M059J (cell line): ENCODE data around the gene LRRC4C. TPM values are rescaled to one million over a fixed set of nuclear protein-coding genes. Genes with fewer than 3 reads are reported as not detected.
"Not testable (repeated sequence)": the region's sequence is repeated elsewhere in the genome, so short reads cannot be mapped to it uniquely, and the experiment has no call there.

ENCODE experiments used
- DNase-seq: peaks from one replicate; pipeline ENCODE4 v3.0.0-alpha.2; 2012; ENCODE audit warnings: low read depth
- total RNA-seq: library from RNA; depleted of rRNA; stranded (reverse); fragments of >200 nt; shearing (Covaris generic); gene quantifications from 2 replicates; pipeline ENCODE4 v1.2.3, GENCODE V29; 2014

Gene LRRC4C
- total RNA-seq, 1 experiment from 2014 or later: 0.17 TPM

DNA sequence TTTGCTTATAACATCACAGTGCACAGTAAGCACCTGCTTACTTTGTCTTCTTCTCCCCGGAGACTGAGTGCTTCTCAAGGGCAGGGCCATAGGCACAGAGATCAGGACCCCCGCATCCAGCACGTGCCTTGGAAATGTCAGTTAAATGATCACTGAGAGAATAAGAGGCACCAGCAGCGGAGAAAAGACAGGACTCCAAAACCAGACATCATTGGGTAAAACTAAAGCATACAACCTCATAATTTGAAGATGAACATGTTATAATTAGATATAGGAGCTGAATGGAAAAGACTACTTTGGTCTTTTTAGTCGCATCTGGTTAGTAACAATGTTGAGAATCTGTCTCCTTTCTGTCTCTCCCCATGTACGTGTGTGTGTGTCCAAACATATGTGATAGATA, 1279.9 kb downstream of the LRRC4C start:
- DNase-seq: no peak

DNA sequence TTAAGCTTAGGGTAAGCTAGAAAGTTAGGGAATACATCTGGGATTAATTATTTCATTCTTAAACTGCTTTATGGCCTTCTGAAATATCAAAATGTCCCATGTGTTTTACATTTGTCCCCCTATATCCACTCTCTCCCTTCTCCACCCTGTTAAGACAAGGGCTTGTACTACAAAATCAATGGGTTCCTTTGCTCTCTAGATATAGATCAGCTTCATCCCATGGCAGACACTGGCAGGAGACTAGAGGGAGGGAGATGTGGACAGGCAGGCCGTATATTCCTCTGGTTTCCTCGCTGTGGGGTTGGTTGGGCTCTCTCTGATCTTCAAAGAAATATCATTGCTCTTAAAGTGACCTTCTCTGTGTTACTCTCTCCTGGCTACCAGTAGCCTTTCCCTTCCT, 1281.0 kb downstream of the LRRC4C start:
- DNase-seq: no peak

DNA sequence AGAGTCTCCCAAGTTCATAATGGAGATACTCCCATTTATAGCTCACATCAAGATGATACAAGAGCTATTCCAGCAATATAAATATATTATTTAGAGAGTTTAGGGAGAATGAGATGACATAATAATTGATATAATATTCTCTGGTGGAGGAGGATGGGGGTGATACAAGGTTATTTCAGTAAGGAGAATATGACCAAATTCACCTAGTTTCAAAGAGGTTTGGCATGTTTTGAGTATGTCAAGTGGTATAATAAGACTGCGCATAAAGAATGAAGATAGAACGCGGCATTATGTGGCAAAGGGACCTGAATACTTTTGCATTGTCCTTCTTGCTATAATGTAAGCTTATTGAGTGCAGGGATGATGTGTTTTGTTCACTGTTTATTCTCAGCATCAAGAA, 1283.5 kb downstream of the LRRC4C start:
- no peak for DNase-seq

DNA sequence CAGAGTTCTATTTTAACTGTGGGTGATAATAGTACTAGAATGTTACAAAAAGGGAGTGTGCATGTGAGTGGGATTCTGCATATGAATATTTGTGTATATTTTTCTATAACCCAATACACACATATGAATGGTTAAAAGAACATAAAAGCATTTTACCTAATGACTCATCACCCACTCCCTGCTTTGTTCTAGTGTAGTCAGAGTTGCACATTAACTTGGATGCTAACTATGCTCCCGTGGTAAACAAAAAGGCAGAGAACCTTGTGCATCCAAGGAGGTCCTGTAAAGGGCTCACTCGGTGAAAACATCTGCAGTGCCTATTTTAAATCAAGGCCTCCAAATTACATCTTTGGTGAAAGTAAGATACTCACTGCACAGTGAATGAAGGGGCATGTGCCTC, 1289.4 kb downstream of the LRRC4C start:
- no peak for DNase-seq

DNA sequence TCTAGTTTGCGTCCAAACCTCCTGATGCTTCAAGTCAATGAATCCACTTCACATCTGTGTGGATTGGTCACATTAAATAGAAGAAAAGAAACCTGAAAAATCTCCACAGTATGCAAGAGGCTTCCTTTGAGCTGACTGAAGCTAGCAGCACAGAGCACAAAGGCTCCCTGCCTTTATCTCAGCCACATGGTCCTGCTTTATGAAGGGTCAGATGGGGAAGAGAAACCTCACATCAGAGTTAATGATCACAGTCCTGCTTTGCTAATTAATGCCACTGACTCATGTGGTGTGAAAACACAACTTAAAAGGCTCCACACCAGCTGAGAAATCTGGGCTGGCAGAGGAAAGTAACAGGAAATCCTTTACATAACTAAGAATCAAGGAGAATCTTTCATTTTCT, 1291.0 kb downstream of the LRRC4C start:
- no peak for DNase-seq

DNA sequence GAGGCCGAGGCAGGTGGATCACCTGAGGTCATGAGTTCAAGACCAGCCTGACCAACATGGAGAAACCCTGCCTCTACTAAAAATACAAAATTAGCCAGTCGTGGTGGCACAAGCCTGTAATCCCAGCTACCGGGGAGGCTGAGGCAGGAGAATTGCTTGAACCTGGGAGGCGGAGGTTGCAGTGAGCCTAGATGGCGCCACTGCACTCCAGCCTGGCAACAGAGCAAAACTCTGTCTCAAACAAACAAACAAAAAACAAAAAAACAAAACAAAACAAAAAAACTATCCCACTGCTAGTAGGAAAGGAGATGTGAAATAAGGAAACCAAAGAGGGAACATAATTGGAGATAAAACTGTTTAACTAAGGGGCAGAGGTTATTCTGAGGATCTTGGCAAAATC, 1291.6 kb downstream of the LRRC4C start:
- not testable (repeated sequence) for DNase-seq

DNA sequence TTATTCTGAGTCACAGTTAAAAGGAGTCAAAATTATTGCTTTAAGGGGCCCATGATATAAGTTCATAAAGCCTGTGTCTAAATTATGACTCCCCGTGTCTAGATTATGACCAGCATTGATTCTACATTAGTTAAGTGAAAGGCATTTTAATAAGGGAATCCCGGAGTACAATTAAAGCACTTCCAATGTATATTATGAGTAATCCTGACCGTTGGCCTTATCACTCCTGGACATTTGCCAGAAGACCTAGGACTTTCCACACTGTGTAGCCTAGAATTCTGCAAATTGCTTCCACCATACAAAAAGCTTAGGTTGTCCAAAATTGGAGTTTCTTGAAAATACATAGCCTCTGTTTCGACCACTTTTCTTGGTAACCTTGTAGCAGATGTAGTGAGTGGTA, 1292.6 kb downstream of the LRRC4C start:
- peak; percentile 20 for DNase-seq

DNA sequence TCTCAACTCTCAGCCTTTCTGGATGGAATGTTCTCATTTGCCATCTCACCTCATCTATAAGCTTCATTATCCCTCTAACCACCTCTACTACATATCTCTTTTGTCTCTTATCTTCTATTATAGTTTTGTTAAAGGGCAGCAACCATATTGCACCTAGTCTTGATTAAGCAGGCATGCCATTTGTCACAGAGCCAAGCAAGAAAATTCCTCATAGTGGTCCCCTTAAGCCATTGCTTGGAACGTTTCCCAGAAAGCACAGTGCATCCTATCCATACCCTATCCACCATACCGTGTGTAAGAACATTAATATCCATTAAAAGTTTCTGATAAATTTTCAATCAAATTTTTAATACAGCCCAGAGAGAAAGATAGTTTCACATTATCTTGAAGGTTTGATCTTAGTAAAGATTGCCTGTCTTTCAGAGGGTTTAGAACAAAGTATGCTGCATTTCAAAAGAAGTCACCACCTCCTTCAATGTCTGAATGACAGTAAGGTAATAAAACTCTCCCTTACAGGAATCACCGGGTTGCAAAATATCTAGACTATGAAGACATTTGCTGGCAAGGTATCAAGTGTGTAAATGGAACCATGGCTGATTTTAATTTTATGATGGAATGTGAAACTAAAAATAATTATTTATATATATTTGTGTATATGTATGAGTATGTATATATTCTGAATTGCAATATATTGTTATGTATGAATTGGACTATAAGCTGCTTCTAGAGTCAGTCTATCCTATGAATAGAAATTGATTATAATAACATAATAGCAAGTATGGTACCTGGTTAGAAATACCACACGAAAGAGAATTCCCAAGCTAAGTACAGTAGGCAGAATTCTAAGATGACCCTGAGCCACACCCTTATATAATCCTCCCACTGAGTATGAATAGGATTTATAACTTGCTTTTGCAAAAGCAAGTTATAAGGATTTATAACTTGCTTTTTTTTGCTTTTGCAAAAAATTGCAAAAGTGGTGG, 1296.3 kb downstream of the LRRC4C start:
- DNase-seq: no peak

DNA sequence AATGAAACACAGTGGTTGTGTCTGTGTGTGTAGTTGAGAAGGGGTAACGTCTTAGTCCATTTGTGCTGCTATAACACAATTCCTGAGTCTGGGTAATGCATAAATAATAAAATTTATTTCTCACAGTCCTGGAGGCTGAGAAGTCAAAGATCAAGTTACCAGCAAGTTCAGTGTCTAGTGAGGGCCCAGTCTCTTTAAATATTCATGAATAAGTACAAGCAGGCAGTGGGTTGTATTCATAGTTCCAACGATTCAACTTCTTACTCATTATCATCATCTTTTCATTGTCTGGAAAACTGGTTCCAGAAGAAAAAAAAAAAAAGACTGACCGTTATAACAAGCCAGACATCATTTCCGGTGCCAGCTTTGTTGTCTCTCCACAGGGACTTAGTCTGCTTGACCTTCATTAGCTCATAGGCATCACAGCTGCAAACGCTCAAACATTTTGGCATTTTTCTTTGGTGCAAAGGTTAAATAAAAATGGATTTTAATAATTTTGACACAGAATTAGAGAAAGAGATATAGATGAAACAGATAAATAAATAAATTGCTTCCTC, 1297.5 kb downstream of the LRRC4C start:
- DNase-seq: no peak

DNA sequence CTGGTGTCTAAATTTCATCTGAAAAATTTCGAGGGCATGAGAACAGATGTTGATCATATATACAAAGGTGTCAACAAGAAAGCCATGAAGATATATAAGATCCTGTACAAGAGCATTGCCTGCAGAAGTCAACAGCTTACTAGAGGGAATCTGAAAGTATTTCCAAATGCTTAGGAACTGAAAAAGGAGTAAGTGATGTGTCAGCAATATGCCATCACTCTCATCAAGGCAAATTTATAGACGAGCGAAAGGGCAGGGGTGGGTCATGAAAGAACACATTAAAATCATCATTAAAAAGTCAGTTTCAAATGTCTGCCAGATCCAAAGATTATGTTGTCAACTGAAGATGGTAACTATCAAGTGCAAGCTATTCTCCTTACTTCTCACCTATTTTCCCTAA, 1299.0 kb downstream of the LRRC4C start:
- no peak for DNase-seq

DNA sequence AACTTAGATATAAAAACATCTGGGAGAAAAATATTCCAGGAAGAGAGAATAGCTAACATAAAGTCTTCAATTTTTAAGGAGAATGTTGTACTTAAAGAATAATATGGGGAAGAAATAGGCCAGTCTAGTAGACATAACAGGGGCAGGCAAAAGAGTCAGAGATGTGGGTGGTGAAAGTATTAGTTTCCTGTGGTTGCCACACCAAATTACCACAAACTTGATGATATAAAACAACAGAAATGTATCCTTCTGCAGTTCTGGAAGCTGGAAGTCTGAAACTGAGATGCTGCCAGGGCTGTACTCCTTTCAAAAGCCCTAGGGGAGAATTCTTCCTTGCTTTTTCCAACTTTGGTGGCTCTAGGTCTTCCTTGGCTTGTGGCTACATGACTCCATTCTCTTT, 1309.7 kb downstream of the LRRC4C start:
- peak; percentile 19 for DNase-seq

DNA sequence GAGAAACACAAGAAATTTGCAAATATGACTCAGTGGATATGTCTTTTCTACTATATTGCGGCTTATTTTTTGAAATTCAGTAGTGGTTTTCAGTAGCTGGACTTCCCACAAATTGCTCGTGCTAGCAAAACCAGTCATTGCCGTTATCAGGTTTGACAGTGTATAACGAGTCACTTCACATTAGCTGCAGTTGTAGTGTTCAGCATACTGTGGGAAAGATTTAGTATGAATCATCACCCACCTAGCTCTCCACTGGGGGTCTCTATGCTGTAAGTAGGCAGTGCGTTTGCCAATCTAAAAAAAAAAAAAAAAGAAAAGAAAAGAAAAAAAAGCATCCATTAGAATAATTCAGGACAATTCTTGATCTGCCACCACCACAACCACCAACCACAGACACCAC, 1318.9 kb downstream of the LRRC4C start:
- DNase-seq: peak; percentile 37

DNA sequence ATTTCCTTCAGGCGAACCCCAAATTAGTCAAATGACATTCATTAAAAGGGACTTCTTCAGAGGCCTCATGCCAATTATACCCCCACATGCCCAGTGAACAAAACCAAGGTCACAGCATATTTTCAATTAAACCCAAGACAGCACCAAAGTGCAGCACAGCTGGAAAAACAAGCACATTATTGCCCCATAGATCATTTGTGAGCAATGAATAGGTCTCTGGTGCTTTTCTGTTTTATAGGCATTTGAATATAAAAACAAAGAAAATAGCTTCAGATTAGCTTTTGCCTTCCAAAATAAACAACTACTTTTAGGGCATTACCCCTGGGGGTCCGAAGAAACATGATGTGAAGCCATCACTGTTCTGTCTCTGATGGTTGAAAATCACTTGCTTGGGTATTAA, 1319.9 kb downstream of the LRRC4C start:
- no peak for DNase-seq

DNA sequence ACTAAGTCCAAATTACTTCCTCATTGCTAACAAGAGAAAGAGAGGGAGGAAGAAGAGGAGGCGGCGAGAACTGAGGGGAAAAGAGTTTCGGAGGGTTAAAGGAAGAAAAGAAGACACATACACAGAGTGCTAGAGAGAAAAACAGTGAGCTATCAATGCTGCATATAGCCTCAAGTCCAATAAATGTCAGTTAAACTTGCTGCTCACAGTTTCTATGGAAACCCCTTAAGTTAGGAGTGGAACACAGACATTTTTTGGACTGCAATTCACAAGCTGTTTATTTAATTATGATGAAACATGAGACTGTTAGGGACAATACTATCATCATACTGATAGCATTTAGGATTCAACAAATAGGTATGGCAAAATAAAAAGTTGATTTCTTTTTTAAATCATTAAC, 1320.4 kb downstream of the LRRC4C start:
- no peak for DNase-seq

DNA sequence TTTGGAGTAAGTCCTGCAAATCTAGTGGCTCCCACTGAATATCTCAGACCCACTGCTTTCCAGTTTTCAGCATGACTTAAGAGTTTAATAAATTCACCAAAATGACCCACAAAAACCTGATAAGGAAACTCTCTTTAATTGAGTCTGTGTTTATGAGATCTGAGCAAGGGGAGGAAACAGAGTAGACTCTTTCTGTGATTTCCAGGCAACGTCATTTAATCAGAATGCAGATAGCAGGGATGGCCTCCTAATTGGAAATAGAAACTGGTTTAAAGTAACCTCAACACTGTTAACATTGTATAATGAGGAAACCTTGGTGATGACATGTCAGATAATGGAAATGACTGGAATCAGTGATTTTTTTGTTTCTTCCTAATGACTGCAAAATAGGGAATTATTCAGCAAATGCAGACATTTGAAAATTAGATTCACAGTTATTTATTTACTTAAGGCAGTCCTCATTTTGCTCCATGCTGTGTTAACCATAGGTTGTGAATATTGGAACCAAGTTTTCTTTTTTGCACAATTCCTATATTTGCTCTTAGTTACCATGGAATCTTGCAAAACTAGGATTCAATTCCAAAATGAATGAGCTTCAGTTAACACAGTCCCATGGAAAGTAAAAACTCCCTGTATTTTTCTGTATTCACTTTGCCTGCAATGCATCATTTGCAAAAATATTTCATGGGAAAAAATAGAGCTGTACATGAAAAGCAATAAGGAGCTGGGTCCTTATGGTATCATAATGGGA, 1324.5 kb downstream of the LRRC4C start:
- DNase-seq: peak; percentile 15

DNA sequence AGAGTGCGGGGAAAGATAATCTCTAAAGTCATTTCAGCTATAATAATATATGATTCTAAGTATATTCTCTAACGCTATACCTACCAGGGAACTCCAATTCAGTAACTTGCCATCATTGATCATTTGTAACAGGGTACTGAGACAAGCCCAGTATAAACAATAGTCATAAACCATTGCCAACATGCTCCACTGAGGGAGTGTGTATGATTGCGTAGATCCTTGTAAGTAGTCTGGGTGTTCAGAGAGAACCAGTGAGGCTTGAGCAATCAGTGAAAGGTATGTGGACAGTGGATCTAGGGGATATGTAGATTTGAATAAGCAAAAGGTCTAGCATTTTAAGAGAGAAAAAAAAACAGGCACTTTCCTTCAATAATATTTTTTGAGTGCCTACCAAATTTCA, 1326.0 kb downstream of the LRRC4C start:
- DNase-seq: no peak

DNA sequence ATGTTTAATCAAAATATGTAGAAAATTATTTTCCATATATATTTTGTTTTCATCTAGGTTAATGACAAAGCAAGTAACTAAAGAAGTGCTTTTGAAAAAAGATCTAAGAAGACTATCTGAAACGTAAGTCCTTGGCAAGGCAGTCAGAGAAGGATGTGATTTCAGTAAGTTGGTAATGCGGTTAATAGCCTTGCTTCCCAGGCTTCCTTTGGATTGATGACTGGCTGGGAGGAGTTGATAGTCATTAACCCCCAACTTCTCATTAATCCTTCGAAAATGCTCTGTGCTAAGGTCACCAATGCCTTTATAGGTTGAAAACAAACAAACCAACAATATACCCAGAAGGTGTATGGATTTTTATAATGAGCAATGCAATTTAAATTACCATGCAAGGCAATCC, 1326.5 kb downstream of the LRRC4C start:
- no peak for DNase-seq

DNA sequence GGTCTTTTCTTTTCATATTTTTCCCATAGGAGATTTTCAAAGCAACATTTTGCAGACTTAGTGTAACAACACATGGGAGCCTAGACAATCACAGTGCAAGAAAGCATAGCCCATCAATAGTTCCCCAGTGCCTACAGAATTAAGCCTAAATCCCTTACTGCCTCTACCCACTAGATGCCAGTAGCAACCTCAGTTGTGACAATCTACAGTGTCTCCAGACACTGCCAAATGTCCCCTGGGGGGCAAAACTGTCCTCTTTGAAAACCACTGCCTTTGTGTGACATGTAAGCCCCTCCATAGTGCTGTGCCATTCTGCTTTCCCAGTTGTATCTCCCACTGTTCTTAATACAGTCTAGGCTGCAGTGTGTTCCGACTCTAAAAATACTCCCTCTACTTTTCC, 1329.0 kb downstream of the LRRC4C start:
- peak; percentile 5 for DNase-seq

DNA sequence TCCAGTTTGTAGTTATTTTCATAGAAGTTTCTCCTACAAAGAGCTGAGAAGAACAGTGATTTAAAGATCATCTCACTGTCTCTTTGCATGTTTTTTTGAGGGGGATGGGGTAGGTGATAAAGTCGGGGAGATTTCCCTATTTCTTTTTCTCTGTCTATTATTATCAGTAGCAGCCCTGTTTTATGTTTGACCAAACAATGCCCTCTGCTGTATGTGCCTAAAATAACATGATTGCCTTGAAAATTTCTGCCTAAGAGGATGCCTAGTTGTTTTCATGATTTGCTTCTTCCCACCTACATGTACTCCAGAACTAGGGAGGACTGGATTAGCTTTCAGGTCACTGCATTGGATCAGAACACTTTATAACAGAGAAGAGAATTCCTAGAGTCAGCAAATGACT, 1330.2 kb downstream of the LRRC4C start:
- DNase-seq: peak; percentile 4

DNA sequence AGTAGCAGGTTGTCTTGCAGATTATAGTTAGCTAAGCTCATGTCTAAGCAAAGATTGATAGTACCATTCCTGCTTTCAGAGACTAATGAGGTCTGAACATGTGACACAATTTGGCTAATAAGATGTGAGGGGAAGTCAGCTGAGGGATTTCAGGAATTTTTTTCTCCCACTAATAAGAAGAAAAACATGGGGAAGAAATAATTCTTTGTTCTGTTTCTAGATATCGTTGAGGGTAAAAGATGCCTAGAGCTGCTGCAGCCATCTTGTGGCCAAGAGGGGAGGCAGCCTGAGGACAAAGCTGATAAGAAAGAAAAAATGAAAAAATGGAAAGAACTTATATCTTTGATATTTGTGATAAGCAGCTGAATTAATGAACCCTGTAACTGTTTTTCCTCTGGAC, 1334.4 kb downstream of the LRRC4C start:
- DNase-seq: peak; percentile 2

DNA sequence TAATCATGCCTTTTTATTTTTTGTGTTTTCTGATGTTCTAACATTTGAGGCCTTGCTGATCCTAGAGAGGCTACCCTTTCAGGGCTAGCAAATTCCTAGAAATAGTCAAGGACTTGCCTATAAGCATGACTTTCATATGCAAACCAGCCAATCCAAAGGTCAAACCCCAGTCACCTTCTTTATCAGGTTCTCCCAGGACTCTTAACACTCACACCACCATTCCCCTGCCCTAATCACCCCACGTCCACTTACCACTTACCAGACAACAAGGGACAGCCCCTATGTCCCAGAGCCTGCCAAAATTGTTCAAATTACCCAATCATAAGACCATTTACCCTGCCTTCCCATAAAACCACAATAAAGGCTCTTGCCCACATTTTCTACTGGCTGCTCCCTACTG, 1339.8 kb downstream of the LRRC4C start:
- no peak for DNase-seq

DNA sequence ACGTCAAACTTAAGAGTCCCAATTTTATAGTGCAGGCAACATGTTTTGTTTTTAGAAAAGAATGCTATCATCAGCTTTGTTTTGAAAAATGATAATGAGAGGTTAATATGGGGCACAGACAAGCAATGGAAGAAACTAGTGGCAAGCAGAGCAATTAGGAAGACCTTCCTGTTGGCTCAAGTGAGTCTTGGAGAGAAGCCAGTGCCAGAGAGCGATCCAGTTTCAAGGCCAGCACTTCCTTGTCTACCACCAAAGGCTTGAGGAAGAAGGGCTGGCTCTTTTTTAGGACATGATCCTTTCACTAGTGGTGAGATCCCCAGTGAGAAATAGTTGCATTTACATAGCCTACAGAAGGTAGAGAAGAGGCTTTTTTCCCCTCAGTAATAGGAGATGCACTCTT, 1340.7 kb downstream of the LRRC4C start:
- DNase-seq: peak; percentile 3

DNA sequence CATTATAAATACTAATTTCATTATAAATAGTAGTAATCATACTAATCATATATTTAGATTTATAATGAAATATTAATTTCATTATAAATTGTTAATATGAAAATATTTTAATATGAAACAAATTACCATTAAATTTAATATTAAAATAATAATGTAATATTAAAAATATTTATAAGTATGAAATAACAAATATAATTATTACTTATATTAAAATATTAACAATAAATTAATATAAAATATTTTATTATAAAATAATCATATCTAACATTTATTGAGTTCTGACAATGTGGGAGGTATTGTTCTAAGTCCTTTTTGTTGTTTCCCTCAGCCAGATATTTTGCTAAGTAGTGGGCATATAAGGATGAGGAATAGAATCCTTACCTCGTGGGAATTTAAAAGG, 1341.4 kb downstream of the LRRC4C start:
- no peak for DNase-seq
